HG03135 (cell line): ENCODE results near the gene EYS.

Experiments used
- ATAC-seq: cut with Tn5 transposase; IDR thresholded peaks from one replicate; pipeline ENCODE4 v1.9.1; 2021; ENCODE audit warnings: mild to moderate bottlenecking, moderate library complexity; ENCODE audit not compliant: unreplicated experiment

The EYS gene

DNA sequence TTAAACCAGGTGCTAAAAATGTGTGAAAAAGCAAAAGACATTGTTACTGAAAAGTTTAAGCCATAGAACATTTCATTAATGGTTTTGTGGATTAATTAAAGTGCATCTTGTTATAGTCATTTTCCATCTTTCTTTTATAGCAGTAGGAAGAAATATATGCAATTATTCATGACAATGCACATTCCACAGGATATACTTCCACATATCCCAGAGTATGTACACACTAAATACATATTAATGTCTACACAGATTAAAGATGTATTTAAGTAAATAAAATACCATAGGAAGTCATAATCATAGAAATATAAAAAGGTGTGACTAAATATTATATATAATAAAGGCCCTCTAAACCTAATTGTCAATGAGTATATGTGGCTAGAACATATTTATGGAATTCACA, 1492.7 kb downstream of the EYS start:
- ATAC-seq, result no peak

DNA sequence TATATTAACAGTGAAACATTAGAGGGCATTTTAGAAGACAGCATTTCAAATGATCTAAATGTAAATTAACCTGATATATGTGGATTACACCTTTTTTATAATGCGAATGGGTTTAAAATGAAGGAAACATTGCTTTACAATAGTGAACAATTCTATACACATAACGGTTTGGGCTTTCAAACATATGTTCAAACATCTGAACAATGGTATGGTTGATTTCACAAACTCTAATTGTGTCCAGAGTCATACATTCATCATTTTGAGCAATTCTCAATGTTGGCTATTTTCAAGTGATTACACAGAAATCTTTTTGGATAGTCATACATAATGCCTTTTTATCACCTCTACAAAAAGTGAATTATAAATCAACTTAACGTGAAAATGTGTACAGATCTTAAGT, 1493.3 kb downstream of the EYS start:
- no peak for ATAC-seq

DNA sequence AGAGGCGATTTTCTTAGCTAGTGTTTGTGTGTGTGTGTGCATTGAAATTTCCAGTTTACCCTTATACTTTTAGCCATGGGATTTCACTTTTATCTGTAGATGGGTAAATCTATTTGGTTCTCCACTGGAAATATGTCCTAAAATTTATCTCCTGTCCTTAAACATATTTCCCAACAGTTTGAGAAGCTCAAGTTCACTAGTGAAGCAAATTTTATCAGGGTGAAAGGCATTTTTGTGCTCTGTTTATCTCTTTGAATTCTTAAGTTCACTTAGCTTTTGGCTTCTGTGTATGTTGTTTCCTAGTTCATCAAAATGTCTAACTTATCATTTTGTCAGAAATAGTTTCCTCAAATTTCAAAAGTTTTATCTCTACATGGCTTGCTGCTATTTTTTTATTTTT, 1509.8 kb downstream of the EYS start:
- no peak for ATAC-seq

DNA sequence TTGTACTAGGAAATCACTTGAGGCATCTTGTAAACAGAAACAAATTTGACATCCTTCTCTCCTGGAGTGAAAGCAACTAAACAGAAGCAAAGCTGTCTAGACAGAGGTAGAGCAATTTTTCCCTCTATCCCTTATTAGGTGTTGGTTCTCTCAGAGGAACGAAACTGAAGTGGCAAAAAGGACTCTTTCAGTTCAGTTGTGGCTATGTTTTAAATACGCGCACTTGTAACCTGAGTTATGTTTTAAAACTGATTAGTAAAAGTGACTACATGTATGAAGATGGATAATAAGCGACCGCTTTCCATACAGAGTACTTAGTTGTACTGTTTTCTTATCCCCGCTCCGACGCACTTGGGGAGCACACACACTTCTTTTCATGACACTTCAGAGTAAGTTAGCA, 1520.4 kb downstream of the EYS start:
- ATAC-seq, result no peak

DNA sequence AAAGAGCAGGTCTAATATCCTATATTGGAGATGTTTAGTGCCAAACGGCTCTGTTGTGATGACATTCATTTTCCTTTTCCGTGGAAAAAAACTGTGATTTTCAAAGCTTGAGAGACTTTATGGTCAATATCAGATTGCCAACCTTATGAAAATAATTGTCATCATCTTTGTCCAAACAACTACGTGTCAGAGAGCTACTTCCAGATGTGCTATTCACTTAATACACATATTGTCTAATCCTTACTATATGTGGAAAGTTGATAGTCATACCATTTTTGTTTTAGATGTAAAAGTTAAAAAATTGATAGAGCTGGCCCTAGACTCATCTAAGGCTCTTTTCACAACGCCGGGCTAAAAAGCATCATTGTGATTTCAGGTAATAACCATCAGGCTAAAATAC, 1521.4 kb downstream of the EYS start:
- ATAC-seq, result no peak

DNA sequence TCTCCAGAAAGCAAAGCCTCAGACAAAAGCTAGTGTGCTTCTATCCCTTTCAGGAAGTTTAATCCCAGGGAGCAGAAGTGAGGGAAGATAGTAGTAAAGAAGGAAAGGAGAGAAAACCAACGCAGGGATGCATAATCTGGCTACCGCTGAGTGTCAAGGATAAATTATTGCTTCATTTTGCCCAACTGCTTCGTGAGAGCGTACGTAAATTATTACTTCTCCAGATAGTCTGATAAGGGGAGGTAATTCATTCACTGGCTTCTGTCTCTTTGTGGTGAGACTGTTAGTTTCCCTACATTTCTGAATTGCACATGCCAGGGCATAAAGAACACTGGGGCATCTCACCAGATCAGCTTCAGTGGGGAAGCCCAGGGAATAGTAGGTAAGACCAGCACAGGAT, 1531.7 kb downstream of the EYS start:
- no peak for ATAC-seq

DNA sequence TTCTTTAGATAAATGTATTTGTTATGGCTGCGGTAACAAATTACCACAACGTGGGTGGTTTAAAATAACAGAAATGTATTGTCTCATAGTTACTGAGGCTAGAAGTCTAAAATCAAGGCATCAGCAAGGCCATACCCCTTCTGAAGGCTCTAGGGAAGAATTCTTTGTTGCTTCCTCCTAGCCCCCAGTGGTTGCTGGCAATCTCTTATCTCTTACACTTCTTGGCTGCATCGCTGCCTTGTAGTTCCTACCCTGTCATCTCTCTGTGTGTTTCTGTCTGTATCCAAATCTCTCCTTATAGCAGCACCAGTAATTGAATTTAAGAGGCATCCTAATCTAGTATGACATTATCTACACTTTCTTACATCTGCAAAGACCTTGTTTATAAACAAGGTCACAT, 1536.7 kb downstream of the EYS start:
- no peak for ATAC-seq

DNA sequence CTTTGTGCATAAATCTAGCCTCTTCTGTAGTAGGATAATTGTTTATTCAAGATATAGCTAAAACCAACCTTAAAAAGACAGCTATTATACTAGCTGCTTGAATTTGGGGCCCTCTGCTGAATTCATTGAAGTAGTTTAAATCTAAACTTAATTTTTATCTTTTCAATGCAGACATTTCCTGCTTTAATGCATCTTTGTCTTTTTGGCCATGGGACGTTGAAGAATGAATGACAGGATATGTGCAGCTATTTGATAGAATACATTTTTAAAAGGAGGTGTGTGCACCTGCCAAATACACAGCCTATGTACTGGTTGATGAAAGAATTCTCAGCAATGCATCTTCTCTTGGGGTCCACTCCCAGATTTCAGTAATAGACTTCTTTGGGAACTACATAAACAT, 1546.5 kb downstream of the EYS start:
- ATAC-seq, result no peak

DNA sequence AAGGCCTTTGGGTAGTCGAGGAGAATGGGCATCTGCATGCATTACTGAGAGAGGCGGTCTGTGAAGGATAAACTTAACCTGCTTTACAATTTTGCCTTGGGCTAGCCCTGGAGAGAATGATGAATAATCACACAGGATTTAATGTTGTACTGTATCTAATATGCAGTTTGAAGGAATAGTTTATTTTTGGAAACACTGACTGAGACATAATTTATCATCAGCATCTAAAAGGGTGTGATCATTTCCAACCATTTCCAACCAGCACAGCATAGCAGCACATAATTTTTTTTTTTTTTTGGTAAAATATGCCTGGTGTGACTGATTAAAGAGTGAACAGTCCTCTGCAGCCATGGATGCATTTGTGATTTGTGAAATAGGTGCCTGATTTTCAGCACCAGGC, 1552.0 kb downstream of the EYS start:
- ATAC-seq, result no peak

DNA sequence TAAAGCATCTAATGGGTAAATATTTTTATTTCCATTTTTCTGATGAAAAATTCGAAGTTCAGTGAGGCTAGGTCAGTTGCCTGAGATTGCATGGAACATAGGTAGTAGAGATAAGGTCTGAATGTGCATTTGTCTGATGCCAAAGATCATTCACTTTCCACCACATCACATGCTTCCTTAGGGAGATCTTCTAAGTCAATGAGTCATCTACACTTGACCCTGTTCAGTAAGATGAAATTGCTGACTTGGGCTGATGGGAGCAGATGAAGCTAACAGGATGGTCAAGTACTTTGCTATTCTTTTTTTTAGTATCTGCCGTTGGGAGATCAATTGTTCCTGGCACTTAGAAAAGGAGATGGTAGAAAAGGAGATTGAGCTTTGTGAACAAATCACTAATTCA, 1560.2 kb downstream of the EYS start:
- ATAC-seq, result no peak

DNA sequence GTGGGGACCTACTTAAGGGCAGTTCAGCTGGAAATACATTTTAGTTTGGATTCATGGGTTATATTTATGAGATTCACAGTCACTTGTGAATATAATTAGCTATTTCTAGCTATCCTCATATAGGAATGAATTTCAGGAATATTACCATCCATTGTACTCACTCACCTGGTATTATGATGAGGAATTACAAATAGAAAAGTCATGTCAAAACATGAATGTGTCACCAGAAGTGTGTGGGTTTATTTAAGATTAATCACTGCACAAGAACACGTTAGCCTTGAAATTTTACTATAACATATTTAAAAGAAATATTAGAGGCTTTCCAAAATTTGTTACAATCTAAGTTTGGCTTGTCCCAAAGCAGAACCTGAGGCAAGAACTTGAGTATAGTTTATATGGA, 1560.9 kb downstream of the EYS start:
- no peak for ATAC-seq

DNA sequence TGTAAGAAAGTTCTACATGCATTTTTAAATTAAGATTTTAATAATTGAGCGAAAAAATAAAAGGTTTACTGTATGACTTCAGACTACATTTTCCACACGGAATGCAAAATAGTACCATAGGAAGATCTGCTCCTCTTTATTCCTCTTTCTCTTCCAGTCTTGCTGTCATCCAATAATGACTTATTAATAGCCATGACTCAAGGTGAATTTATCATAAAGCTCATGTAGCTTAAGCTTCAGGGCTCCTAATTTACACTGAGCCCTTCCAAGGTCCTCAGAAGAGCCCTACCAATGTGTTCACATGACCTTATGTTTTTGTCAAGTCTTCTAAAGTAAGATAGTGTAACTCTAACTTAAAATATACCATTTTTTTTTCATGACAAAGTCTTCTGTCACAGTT, 1561.4 kb downstream of the EYS start:
- ATAC-seq, result no peak

DNA sequence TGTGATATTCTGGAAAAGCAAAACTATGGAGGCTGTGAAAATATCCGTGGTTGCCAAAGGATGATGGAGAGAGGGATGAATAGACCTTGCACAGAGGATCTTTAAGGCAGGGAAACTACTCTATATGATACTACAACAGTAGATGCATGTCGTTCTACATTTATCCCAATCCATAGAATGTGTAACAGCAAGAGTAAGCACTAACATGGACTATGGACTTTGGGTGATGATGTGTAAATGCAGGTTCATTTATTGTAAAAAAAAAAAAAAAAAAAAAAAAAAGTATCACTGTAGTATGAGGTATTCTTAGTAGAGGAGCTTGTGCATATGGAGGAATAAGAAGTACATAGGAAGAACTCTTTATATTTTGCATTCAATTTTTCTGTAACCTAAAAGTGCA, 1563.9 kb downstream of the EYS start:
- ATAC-seq, result no peak

DNA sequence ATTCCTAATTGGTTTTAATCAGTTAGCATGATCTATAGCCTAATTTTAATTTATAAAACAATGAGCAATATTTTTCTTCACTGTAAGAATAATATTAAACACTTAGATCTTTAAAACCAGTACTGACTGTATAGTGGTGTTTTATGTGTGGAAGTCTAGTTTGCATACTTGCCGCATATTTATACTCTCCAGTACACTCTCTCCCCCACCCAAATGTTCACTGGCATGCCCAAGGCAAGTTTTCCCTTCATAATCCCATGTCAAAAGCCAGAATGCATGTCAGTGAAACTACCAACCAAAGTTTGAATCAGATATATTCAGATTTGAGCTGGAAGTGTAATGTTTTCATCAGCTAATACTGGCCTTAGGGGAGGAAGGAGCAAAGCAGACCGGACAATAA, 1565.3 kb downstream of the EYS start:
- ATAC-seq, result no peak

DNA sequence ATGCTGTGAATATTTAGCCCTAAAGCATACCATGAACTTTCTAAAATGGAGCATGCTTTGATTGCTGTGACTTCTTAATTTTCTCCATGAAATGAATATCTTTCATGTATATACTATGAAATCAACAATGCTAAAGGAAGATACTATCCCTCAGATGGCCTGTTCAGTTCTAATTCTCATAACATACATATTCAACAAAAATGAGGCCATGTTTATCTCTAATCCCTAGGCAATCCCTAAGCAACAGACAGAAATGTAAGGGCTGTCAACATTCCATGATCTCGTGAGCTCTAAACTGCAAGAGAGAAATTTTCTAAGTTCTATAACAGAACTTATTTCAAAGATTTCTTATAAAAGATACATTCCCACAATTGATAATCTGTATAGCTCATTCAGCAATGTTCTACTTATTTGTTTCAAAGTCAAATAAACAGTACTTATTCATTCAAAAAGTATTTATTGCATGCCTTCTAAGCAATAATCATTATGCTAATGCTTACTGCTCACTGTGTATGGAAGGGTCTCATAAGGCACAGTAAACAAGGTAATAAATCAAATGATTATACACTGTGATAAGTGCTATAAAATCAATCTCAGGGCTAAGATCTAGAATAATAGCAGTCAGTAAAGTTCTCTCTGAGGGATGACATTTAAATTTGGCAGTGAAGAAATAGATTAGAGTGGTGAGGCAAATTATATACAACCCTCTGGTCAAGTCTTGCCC, 1578.6 kb downstream of the EYS start:
- ATAC-seq, result no peak

DNA sequence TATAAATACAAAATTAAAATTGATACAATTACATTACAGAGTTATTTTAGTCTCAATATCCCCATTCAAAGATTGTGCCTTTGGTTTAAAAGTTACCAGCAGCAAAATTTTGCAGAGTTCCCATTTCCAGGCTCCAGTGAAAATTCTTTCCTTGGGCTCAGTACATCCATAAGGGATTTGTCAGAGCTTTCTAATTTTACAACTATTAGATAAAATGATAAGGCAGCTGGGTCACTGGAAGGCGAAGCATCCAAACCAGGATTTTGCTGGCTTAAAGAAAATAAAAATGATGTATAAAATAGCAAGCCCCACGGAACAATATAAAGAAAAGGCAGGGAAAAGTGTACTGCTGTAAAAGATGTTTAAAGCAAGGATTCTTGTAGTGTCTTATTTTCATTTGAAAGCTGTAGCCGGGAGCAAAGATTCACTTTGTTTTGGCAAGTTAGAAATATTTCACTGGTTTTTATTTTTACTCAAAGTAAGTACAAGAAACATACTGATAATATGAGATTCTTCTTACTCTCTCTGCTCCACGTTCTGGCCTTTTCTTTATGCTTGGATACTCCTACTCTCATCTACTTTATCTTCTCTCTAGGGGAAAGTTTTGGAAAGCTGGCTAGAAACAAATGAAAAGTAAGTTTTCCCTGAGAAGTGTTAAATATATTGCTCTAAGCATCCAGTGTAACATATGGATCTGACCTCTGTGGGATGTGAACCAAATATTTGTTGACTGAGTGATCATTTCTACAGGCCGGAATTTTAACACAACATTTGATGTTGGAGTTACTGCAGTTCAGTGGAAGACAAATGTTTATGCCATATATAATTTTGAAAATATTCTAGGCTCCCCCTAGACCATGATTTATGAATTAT, 1583.0 kb downstream of the EYS start:
- ATAC-seq, result no peak

DNA sequence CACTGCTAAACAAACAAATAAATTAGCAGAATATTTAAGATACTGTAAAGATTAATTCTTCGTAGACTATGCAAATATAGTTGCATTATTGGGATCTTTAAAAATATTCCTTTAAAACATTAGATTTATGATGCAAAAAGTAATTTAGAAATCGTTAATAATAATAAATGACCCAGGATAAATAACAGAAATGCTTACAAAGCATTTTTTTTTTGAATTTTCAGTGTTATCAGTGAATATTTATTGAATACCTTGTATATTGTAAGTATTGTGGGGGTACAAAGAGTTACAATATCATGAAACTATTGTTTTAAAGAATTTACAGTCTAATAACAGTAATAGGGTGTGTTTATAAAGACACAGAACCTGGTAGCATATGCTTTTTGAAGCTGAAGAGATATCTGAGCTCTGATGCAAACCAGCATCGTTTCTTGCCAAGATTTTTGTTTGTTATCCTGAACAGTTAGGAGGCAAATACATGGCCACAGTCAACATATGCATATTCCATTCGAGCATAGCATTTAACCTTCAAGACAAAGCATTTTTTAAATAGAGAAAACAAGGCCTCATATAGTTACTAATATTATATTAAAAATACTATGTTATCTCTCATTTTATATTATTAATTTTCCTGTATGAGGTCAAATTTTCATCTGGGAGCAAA, 1584.2 kb downstream of the EYS start:
- ATAC-seq, result no peak

DNA sequence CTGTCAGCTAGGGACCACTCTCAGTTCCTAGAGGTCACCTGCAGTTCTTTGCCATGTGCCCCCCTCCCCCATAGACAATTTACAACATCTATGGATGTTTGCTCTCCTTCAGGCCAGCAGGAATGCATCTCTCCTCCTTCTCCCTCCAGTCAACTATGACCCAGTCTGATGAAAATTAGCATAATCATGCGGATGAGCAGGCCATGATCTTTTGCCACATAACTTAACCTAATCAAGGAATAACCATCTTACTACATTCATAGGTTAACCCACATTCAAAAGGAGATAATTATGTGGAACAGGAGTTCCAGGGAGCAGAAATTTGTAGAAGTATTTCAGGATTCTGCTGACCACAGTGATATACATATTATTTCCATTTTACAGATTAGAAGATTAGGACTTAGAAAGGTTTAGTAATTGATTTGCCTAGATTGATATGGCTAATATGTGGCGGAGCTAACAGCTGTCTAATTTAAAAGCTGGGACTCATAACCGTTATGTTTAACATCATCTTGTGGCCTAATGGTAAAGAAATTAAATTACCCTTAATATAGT, 1585.9 kb downstream of the EYS start:
- ATAC-seq, result no peak

DNA sequence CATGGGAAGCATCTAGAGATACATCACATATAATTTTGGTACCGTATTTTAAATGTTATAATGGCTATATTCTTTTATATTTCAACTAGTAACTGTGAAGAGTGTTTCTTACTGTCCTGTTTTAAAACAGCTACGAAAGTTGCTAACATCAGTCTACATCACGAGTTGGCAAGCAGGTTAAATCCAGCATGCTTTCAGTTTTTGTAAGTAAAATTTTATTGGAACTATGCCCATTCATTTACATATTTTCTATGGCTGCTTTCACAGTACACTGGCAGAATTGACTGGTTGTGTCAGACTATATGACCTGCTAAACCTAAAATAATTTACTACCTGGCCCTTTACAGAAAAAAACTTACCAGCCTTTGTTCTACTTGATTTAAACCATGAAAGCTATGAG, 1593.3 kb downstream of the EYS start:
- ATAC-seq, result no peak

DNA sequence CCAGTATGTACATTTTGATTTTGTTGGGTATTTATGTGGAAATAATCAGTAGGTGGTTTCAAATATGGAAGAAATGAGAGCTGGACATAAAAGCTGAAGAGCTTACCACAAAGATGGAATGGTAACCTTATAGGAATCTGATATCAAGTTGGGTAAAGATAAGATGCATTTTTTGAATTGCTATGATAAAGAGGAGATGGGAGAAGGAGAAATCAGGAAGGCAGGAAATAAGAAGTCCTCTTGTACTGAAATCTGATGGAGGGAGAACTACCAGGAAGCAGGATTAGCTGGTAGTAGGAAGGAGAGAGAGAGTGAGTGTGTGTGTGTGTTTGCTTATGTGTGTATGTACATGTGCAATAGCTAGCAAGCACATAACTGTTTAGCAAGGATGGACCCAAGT, 1603.0 kb downstream of the EYS start:
- no peak for ATAC-seq

DNA sequence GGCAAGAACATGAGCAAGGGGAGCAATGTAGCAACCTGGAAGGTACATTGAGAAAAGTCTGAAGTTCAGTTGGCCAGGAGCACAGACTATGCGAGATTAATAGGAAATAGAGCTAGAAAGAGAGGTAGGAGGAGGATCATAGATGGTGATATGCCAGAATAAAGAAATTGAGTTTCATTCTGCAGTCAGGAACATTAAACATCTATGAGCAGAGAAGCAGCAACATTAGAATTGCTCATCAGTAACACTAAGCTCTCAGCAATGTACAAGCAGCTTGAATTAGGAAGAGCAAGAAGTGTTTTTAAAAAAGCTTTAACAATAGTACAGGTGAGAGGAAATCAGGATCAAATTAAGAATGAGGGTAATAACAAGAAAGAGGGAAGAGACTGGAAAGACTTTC, 1603.5 kb downstream of the EYS start:
- no peak for ATAC-seq
